ENCODE results near the gene AXIN2.

GRCh38 chr17:65537343-65537844 lies 24.1 kb downstream of the AXIN2 start:
- TF ChIP-seq, protein P1, sequence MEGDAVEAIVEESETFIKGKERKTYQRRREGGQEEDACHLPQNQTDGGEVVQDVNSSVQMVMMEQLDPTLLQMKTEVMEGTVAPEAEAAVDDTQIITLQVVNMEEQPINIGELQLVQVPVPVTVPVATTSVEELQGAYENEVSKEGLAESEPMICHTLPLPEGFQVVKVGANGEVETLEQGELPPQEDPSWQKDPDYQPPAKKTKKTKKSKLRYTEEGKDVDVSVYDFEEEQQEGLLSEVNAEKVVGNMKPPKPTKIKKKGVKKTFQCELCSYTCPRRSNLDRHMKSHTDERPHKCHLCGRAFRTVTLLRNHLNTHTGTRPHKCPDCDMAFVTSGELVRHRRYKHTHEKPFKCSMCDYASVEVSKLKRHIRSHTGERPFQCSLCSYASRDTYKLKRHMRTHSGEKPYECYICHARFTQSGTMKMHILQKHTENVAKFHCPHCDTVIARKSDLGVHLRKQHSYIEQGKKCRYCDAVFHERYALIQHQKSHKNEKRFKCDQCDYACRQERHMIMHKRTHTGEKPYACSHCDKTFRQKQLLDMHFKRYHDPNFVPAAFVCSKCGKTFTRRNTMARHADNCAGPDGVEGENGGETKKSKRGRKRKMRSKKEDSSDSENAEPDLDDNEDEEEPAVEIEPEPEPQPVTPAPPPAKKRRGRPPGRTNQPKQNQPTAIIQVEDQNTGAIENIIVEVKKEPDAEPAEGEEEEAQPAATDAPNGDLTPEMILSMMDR (IDR thresholded peaks at IDR 0.05): no peak
- no peak for TF ChIP-seq POLR2A (IDR thresholded peaks at IDR 0.05)
